HCT116 (cell line): Measurements from ENCODE around the gene CTIF. TPM values are rescaled to one million over a fixed set of nuclear protein-coding genes. Genes with fewer than 3 reads are reported as not detected.

Experiments
- ATAC-seq: fragments of 200-7000 bp; cut with Tn5 transposase; 2 replicates; pipeline ENCODE4 v1.9.1; 2020; ENCODE audit warnings: mild to moderate bottlenecking, moderate library complexity
- BruUV-seq: library from RNA; stranded (reverse); fragments of 400-500 nt; replicated peaks from 2 replicates; lab custom pipeline; 2021; lab: Mats Ljungman, UMichigan
- CTCF ChIA-PET: fragments of 300-600 bp; sonication (Branson Sonifier 250); formaldehyde crosslinking; loops from one replicate; lab custom pipeline; 2021; ENCODE audit warnings: antibody characterized with exemption; lab: Charles Lee
- POLR2A ChIA-PET: fragments of 300-600, 350-600 bp; sonication (Branson Sonifier 250); formaldehyde crosslinking; loops from one replicate; lab custom pipeline; 2021; ENCODE audit warnings: antibody characterized with exemption; lab: Charles Lee
- RAD21 ChIA-PET, 2 experiments: fragments of 300-600 bp; sonication (Branson Sonifier 250); formaldehyde crosslinking; loops; one replicate each; lab custom pipeline; 2023; ENCODE audit warnings: low total read pairs in 2 of 2; ENCODE audit not compliant: uncharacterized antibody in 2 of 2, unreplicated experiment in 2 of 2, low non-redundant PET in 1 of 2; lab: Charles Lee
- DNase-seq: peaks from one replicate; pipeline ENCODE4 v3.0.0-alpha.2; 2010; ENCODE audit warnings: low read depth, low spot score
- H2AFZ ChIP-seq: fragments of 200-600 bp; shearing (Covaris generic), sonication (generic); 2 replicates; pipeline ENCODE4 v1.6.1; 2017; ENCODE audit warnings: low read depth, mixed run types, mixed read lengths, antibody characterized with exemption, low read length; ENCODE audit not compliant: poor library complexity, severe bottlenecking
- H3K27ac ChIP-seq: 2 replicates; pipeline ENCODE4 v1.5.1; 2012; ENCODE audit warnings: low read depth, low read length
- H3K27me3 ChIP-seq: fragments of 200-600 bp; sonication (generic); 2 replicates; pipeline ENCODE4 v1.6.1; 2016; ENCODE audit warnings: mixed run types, low read length, mixed read lengths; ENCODE audit not compliant: insufficient read depth
- H3K36me3 ChIP-seq, 2 experiments: fragments of 200-500 bp in 1 of 2; fragments of 200-600 bp in 1 of 2; sonication (Bioruptor generic) in 1 of 2; sonication (generic) in 1 of 2; 2 replicates each; pipeline versions ENCODE4 v1.5.1 to v1.6.1; 2014 to 2016; ENCODE audit warnings: low read length in 2 of 2, inconsistent platforms in 1 of 2, mixed read lengths in 1 of 2, mixed run types in 1 of 2; ENCODE audit not compliant: insufficient read depth in 2 of 2, control insufficient read depth in 1 of 2
- H3K4me1 ChIP-seq, 2 experiments: fragments of 200-600 bp in 1 of 2; sonication (generic) in 1 of 2; 2 replicates each; pipeline versions ENCODE4 v1.5.1 to v1.6.1; 2012 to 2017; ENCODE audit warnings: low read length in 2 of 2, inconsistent platforms in 1 of 2, mild to moderate bottlenecking in 1 of 2, mixed read lengths in 1 of 2, mixed run types in 1 of 2, moderate library complexity in 1 of 2; ENCODE audit not compliant: insufficient read depth in 2 of 2, control insufficient read depth in 1 of 2
- H3K4me2 ChIP-seq: fragments of 200-600 bp; sonication (generic); 2 replicates; pipeline ENCODE4 v1.6.1; 2017; ENCODE audit warnings: mixed run types, low read length, mixed read lengths
- H3K4me3 ChIP-seq, 2 experiments: fragments of 200-600 bp in 1 of 2; sonication (generic) in 1 of 2; replicated peaks in 1 of 2; 2 replicates each; pipeline ENCODE4 v1.5.1; 2011 to 2016; ENCODE audit warnings: low read length in 2 of 2, control low read depth in 1 of 2, low read depth in 1 of 2, mild to moderate bottlenecking in 1 of 2, mixed read lengths in 1 of 2, mixed run types in 1 of 2
- H3K79me2 ChIP-seq: fragments of 200-600 bp; sonication (generic); 2 replicates; pipeline ENCODE4 v1.6.1; 2017; ENCODE audit warnings: mild to moderate bottlenecking, mixed run types, low read length, moderate library complexity, mixed read lengths; ENCODE audit not compliant: insufficient read depth
- H3K9ac ChIP-seq: fragments of 200-600 bp; sonication (generic); 2 replicates; pipeline ENCODE4 v1.6.1; 2016; ENCODE audit warnings: low read length, mixed read lengths
- H3K9me2 ChIP-seq: fragments of 200-600 bp; sonication (generic), shearing (Covaris generic); 2 replicates; pipeline ENCODE4 v1.6.1; 2017; ENCODE audit warnings: mixed run types, mild to moderate bottlenecking, moderate library complexity; ENCODE audit not compliant: insufficient read depth
- H3K9me3 ChIP-seq, 2 experiments: fragments of 200-500 bp in 1 of 2; fragments of 200-600 bp in 1 of 2; sonication (Bioruptor generic) in 1 of 2; sonication (generic) in 1 of 2; 2 replicates each; pipeline ENCODE4 v1.6.1; 2014 to 2017; ENCODE audit warnings: low read length in 2 of 2, mixed read lengths in 2 of 2, inconsistent platforms in 1 of 2, low read depth in 1 of 2, mild to moderate bottlenecking in 1 of 2, mixed run types in 1 of 2, moderate library complexity in 1 of 2; ENCODE audit not compliant: control insufficient read depth in 1 of 2, insufficient read depth in 1 of 2
- H4K20me1 ChIP-seq: fragments of 200-600 bp; sonication (generic), shearing (Covaris generic); 2 replicates; pipeline ENCODE4 v1.6.1; 2017; ENCODE audit warnings: mixed run types, mild to moderate bottlenecking, moderate library complexity; ENCODE audit not compliant: insufficient read depth
- ATF3 ChIP-seq: IDR thresholded peaks from 2 replicates; pipeline ENCODE4 v1.6.1; 2012
- CBX3 ChIP-seq: IDR thresholded peaks from 2 replicates; pipeline ENCODE4 v1.6.1; 2012; ENCODE audit warnings: low read depth
- CEBPB ChIP-seq: IDR thresholded peaks from 2 replicates; pipeline ENCODE4 v1.6.1; 2012; ENCODE audit warnings: low read depth
- EGR1 ChIP-seq: IDR thresholded peaks from 2 replicates; pipeline ENCODE4 v1.6.1; 2012; ENCODE audit warnings: low read depth
- ELF1 ChIP-seq: IDR thresholded peaks from 2 replicates; pipeline ENCODE4 v1.6.1; 2012; ENCODE audit warnings: low read depth, borderline replicate concordance
- EZH2phosphoT487 ChIP-seq: fragments of 200-600 bp; IDR thresholded peaks from 2 replicates; pipeline ENCODE4 v1.6.1; 2018; ENCODE audit warnings: antibody characterized with exemption, borderline replicate concordance
- MAX ChIP-seq: IDR thresholded peaks from 2 replicates; pipeline ENCODE4 v1.6.1; 2012
- POLR2A ChIP-seq: IDR thresholded peaks from 2 replicates; pipeline ENCODE4 v1.7.0; 2011; ENCODE audit warnings: borderline replicate concordance; ENCODE audit not compliant: insufficient read depth, insufficient read length; ENCODE audit errors: extremely low read depth
- POLR2AphosphoS5 ChIP-seq: IDR thresholded peaks from 2 replicates; pipeline ENCODE4 v1.6.1; 2011; ENCODE audit warnings: mild to moderate bottlenecking, low read depth, low read length, moderate library complexity
- RAD21 ChIP-seq: IDR thresholded peaks from 2 replicates; pipeline ENCODE4 v1.6.1; 2012; ENCODE audit warnings: low read depth, mild to moderate bottlenecking
- REST ChIP-seq: IDR thresholded peaks from 2 replicates; pipeline ENCODE4 v1.6.1; 2012; ENCODE audit warnings: low read depth
- SP1 ChIP-seq: IDR thresholded peaks from 2 replicates; pipeline ENCODE4 v1.6.1; 2012; ENCODE audit warnings: low read depth
- TCF7L2 ChIP-seq: IDR thresholded peaks from 2 replicates; pipeline ENCODE4 v1.7.0; 2011; ENCODE audit warnings: borderline replicate concordance, inconsistent platforms; ENCODE audit not compliant: insufficient read depth, insufficient read length; ENCODE audit errors: extremely low read depth
- ZFX ChIP-seq: fragments of 450-650 bp; IDR thresholded peaks from 2 replicates; pipeline ENCODE4 v1.6.1; 2017
- ZNF274 ChIP-seq: fragments of 200-500 bp; sonication (Bioruptor generic); IDR thresholded peaks from 2 replicates; pipeline ENCODE4 v1.6.1; 2014; ENCODE audit warnings: mild to moderate bottlenecking, low read depth, low read length, inconsistent platforms
- intact Hi-C: fragments of 100-400 bp; cut with micrococcal nuclease; formaldehyde crosslinking; loops from 2 replicates; pipeline ENCODE4 v1.10.0; 2022
- total RNA-seq: library from RNA; stranded (reverse); gene quantifications from one replicate; pipeline ENCODE4 v1.2.1, GENCODE V29; 2021; ENCODE audit not compliant: unreplicated experiment

CTIF gene
- total RNA-seq, 1 experiment from 2014 or later = 19.7 TPM

GRCh38 chr18:48611203-48611602 is 72.4 kb downstream of the CTIF start:
- Histone ChIP-seq H3K79me2 (no peaks in the 10 kb centered on the region), H3K4me1 (peaks cover 4% of the 10 kb centered on the region in 2 experiments; a peak in 2 of 4 replicates), H3K9me2 (no peaks in the 10 kb centered on the region), H3K9ac (no peak overlapping the region), H3K27me3 (no peaks in the 10 kb centered on the region), H3K36me3 (no peaks in the 10 kb centered on the region), H3K27ac (no peak overlapping the region), H3K4me2 (no peak overlapping the region), H2AFZ (no peak overlapping the region), H4K20me1 (no peaks in the 10 kb centered on the region), H3K9me3 (no peaks in the 10 kb centered on the region), H3K4me3 (no peak overlapping the region)
- no peak for DNase-seq
- BruUV-seq = no TSS peak
- ATAC-seq = no peak
- intact Hi-C loops = no loop called here
- POLR2A ChIA-PET = no interaction called here
- TF ChIP-seq POLR2A (no peak), RAD21 (no peak), ZNF274 (no peak), EGR1 (no peak)
- RAD21 ChIA-PET = no interaction called here
- CTCF ChIA-PET = no interaction called here

GRCh38 chr18:48611785-48612480 is 73.1 kb downstream of the CTIF start:
- ChIA-PET CTCF (no interaction called here), POLR2A (no interaction called here), RAD21 (no interaction called here)
- Histone ChIP-seq H3K9ac (no peak overlapping the region), H4K20me1 (no peaks in the 10 kb centered on the region), H3K27ac (no peak overlapping the region), H3K36me3 (no peaks in the 10 kb centered on the region), H3K4me2 (no peak overlapping the region), H3K9me3 (no peaks in the 10 kb centered on the region), H3K4me1 (peaks cover 4 to 5% of the 10 kb centered on the region in 2 experiments; a peak in 2 of 4 replicates), H3K27me3 (no peaks in the 10 kb centered on the region), H3K79me2 (no peaks in the 10 kb centered on the region), H3K4me3 (no peak overlapping the region), H3K9me2 (no peaks in the 10 kb centered on the region), H2AFZ (no peak overlapping the region)
- DNase-seq (no peak), ATAC-seq (no peak)
- BruUV-seq = no TSS peak
- intact Hi-C loops = no loop called here
- TF ChIP-seq ELF1 (no peak), ZNF274 (no peak), MAX (no peak), CBX3 (no peak), REST (no peak), ZFX (no peak), POLR2AphosphoS5 (no peak), CEBPB (no peak), RAD21 (no peak), SP1 (no peak), EZH2phosphoT487 (no peak), ATF3 (no peak), TCF7L2 (no peak)
